ENCODE measurements around the gene LRRC3. TPM values are rescaled to one million over a fixed set of nuclear protein-coding genes. Genes with fewer than 3 reads are reported as not detected.

Gene LRRC3
- total and polyA plus RNA-seq, 2 of the 8 experiments (the other 6 are each of a cell fraction or from before 2014, with no cell fraction given), result 3.1 to 5.4 TPM

- CTCF ChIA-PET (ENCODE audit: partially characterized antibody), result interaction anchor here (1.0 to 1.3 kb wide), 4 partner anchors 9 to 89 kb away, joined by 3 to 4 read pairs (median 4); no protein-coding TSS in a partner anchor
- POLR2A ChIA-PET (ENCODE audit: partially characterized antibody), result no interaction called here
- H2BK12ac ChIP-seq (ENCODE audit: low read depth, low read length), result no peak overlapping the region
- H3K56ac ChIP-seq (replicated peaks; ENCODE audit: insufficient read length, low read depth, low read length), result no peak overlapping the region
- no peak overlapping the region for H4K91ac ChIP-seq (replicated peaks; ENCODE audit: insufficient read length, low read length)
- H3K18ac ChIP-seq (ENCODE audit: extremely low read depth, low read length), result no peak overlapping the region
- H4K20me1 ChIP-seq (replicated peaks in 1 of 2; ENCODE audit: control insufficient read depth in 1 of 2, insufficient read depth in 2 of 2, low read length in 2 of 2), result no peaks in the 10 kb centered on the region
- no peak for FAIRE-seq
- peak overlapping the region; percentile 78; the same call in 1 of the 2 replicates for H4K8ac ChIP-seq (ENCODE audit: extremely low read depth, insufficient read depth, low read length)
- no peaks in the 10 kb centered on the region; a peak in 2 of 7 replicates for H3K4me1 ChIP-seq (replicated peaks in 1 of 4; ENCODE audit: control insufficient read depth in 3 of 4, insufficient read depth in 4 of 4, low read length in 3 of 4)
- no peak overlapping the region for H2AFZ ChIP-seq (ENCODE audit: low read length)
- H3K79me2 ChIP-seq (ENCODE audit: control insufficient read depth in 1 of 2, insufficient read depth in 2 of 2, low read length in 2 of 2), result no peaks in the 10 kb centered on the region
- H2BK120ac ChIP-seq (replicated peaks; ENCODE audit: low read depth, low read length), result no peak overlapping the region
- peak overlapping the region; percentile 40; the same call in 1 of the 2 replicates for H2AK5ac ChIP-seq (ENCODE audit: low read depth, low read length)
- H3K27ac ChIP-seq (ENCODE audit: low read depth, low read length), result no peak overlapping the region
- H2BK5ac ChIP-seq (ENCODE audit: low read depth, low read length), result no peak overlapping the region; the same call in 1 of the 2 replicates
- H3K14ac ChIP-seq (ENCODE audit: insufficient read length), result no peak overlapping the region
- no peaks in the 10 kb centered on the region for H3K79me1 ChIP-seq (ENCODE audit: low read depth, low read length)
- DNase-seq (ENCODE audit: low read depth in 1 of 2, low spot score in 2 of 2), result no peak
- no peaks in the 10 kb centered on the region for H3K36me3 ChIP-seq (ENCODE audit: control insufficient read depth in 2 of 4, insufficient read depth in 4 of 4, low read length in 3 of 4)
- no peak overlapping the region for H2BK20ac ChIP-seq (ENCODE audit: low read length)
- peak overlapping the region; percentile 81; the same call in 1 of the 2 replicates for H2BK15ac ChIP-seq (ENCODE audit: low read length)
- H3K23me2 ChIP-seq (ENCODE audit: low read depth, low read length), result 0 out of 2 replicates have a peak, but pooled peaks cover 1% of the 10 kb centered on the region
- WGBS, 2 experiments (ENCODE audit: extremely low coverage in 1 of 2, insufficient coverage in 1 of 2, insufficient read length in 1 of 2, insufficient replicate concordance in 2 of 2, low coverage in 1 of 2, low lambda C conversion rate in 2 of 2, missing lambda C conversion rate in 1 of 2), result 92% methylated on average over 28 of the region's 28 CpGs; no CpG with 5 or more reads in 1 of the 2 experiments
- H3K23ac ChIP-seq (ENCODE audit: insufficient read length), result no peak overlapping the region
- no peak overlapping the region for H4K5ac ChIP-seq (ENCODE audit: insufficient read length, low read depth, low read length)
- peaks cover 0 to 4% of the 10 kb centered on the region in 2 experiments; a peak in 1 of 4 replicates for H3K9me3 ChIP-seq (ENCODE audit: insufficient read depth in 2 of 2, low read depth in 1 of 2, low read length in 1 of 2)
- H3K27me3 ChIP-seq (replicated peaks in 1 of 4; ENCODE audit: control insufficient read depth in 3 of 4, extremely low read depth in 1 of 4, insufficient read depth in 3 of 4, low read length in 3 of 4), result no peaks in the 10 kb centered on the region
- H3K9ac ChIP-seq (replicated peaks in 1 of 4; ENCODE audit: extremely low read depth in 1 of 4, low read depth in 3 of 4, low read length in 3 of 4), result no peak overlapping the region
- H3K4ac ChIP-seq (replicated peaks; ENCODE audit: insufficient read length, low read depth, low read length), result no peak overlapping the region
- H3K4me3 ChIP-seq (ENCODE audit: extremely low read depth in 1 of 4, insufficient read depth in 2 of 4, low read depth in 3 of 4, low read length in 4 of 4), result no peak overlapping the region
- H3K4me2 ChIP-seq (ENCODE audit: insufficient read depth in 1 of 2, low read depth in 2 of 2, low read length in 2 of 2), result no peak overlapping the region
- no peak for TF ChIP-seq ATF2 (IDR thresholded peaks at IDR 0.05; ENCODE audit: low read length)
- TF ChIP-seq CEBPB (IDR thresholded peaks at IDR 0.05; ENCODE audit: low read depth, low read length), result no peak
- TF ChIP-seq JUND (IDR thresholded peaks at IDR 0.05; ENCODE audit: low read length), result no peak
- TF ChIP-seq HDAC2 (IDR thresholded peaks at IDR 0.05; ENCODE audit: borderline replicate concordance in 1 of 2, low read depth in 2 of 2, low read length in 2 of 2), result no peak
- no peak for TF ChIP-seq CBX8 (IDR thresholded peaks at IDR 0.05; ENCODE audit: borderline replicate concordance, low read depth, low read length)
- no peak for TF ChIP-seq EGR1 (IDR thresholded peaks at IDR 0.05; ENCODE audit: borderline replicate concordance, low read depth, low read length)
- TF ChIP-seq TAF1 (IDR thresholded peaks at IDR 0.05; ENCODE audit: low read depth, low read length), result no peak
- no peak for TF ChIP-seq BACH1 (IDR thresholded peaks at IDR 0.05; ENCODE audit: low read length)
- no peak for TF ChIP-seq SUZ12 (IDR thresholded peaks at IDR 0.05; ENCODE audit: low read length)
- no peak for TF ChIP-seq RFX5 (IDR thresholded peaks at IDR 0.05; ENCODE audit: borderline replicate concordance, low read depth, low read length)
Observed at GRCh38 chr21:44427241-44428120, 27.8 kb upstream of the LRRC3 start.

Measured in H1 (cell line).